ENCODE data around the gene SCGN.

SCGN gene

GRCh38 chr6:25697537-25698340, 45.7 kb downstream of the SCGN start:
- no peaks in the 10 kb centered on the region for H3K9me3 Mint-ChIP-seq
- no peaks in the 10 kb centered on the region for H3K36me3 Mint-ChIP-seq (ENCODE audit: insufficient read depth)
- no peak for ATAC-seq (replicated peaks; ENCODE audit: extremely low read depth, poor library complexity, severe bottlenecking)
- DNase-seq (ENCODE audit: low spot score in 2 of 2): no peak
- H3K27me3 Mint-ChIP-seq: peaks cover 51% of the 10 kb centered on the region
- H3K4me1 Mint-ChIP-seq: no peaks in the 10 kb centered on the region
- H3K27ac Mint-ChIP-seq (ENCODE audit: low read depth): no peak overlapping the region
- no peak overlapping the region for H3K4me3 Mint-ChIP-seq

GRCh38 chr6:25698631-25699030, 46.6 kb downstream of the SCGN start:
- no peak overlapping the region for H3K27ac Mint-ChIP-seq (ENCODE audit: low read depth)
- H3K36me3 Mint-ChIP-seq (ENCODE audit: insufficient read depth): no peaks in the 10 kb centered on the region
- no peaks in the 10 kb centered on the region for H3K9me3 Mint-ChIP-seq
- no peak overlapping the region for H3K4me3 Mint-ChIP-seq
- H3K27me3 Mint-ChIP-seq: peaks cover 50% of the 10 kb centered on the region
- H3K4me1 Mint-ChIP-seq: no peaks in the 10 kb centered on the region
- no peak for ATAC-seq (replicated peaks; ENCODE audit: extremely low read depth, poor library complexity, severe bottlenecking)
- no peak for DNase-seq (ENCODE audit: low spot score in 2 of 2)

GRCh38 chr6:25699649-25700048, 47.6 kb downstream of the SCGN start:
- Mint-ChIP-seq H3K4me3 (no peak overlapping the region), H3K9me3 (no peaks in the 10 kb centered on the region), H3K27me3 (peaks cover 47% of the 10 kb centered on the region), H3K4me1 (no peaks in the 10 kb centered on the region), H3K27ac (ENCODE audit: low read depth) (no peak overlapping the region), H3K36me3 (ENCODE audit: insufficient read depth) (no peaks in the 10 kb centered on the region)
- no peak for DNase-seq (ENCODE audit: low spot score in 2 of 2)
- ATAC-seq (replicated peaks; ENCODE audit: extremely low read depth, poor library complexity, severe bottlenecking): no peak

- Mint-ChIP-seq H3K4me3 (no peak overlapping the region), H3K4me1 (no peaks in the 10 kb centered on the region), H3K36me3 (ENCODE audit: insufficient read depth) (no peaks in the 10 kb centered on the region), H3K9me3 (no peaks in the 10 kb centered on the region), H3K27me3 (peaks cover 36% of the 10 kb centered on the region), H3K27ac (ENCODE audit: low read depth) (no peak overlapping the region)
- ATAC-seq (replicated peaks; ENCODE audit: extremely low read depth, poor library complexity, severe bottlenecking) (no peak), DNase-seq (ENCODE audit: low spot score in 2 of 2) (no peak)
These were observed 48.7 kb downstream of the SCGN start for GRCh38 chr6:25700761-25701160.

- peaks cover 33% of the 10 kb centered on the region for H3K27me3 Mint-ChIP-seq
- DNase-seq (ENCODE audit: low spot score in 2 of 2) (no peak), ATAC-seq (replicated peaks; ENCODE audit: extremely low read depth, poor library complexity, severe bottlenecking) (no peak)
- H3K9me3 Mint-ChIP-seq: no peaks in the 10 kb centered on the region
- H3K4me3 Mint-ChIP-seq: no peak overlapping the region
- no peaks in the 10 kb centered on the region for H3K36me3 Mint-ChIP-seq (ENCODE audit: insufficient read depth)
- no peak overlapping the region for H3K27ac Mint-ChIP-seq (ENCODE audit: low read depth)
- H3K4me1 Mint-ChIP-seq: no peaks in the 10 kb centered on the region
These were observed 49.8 kb downstream of the SCGN start for GRCh38 chr6:25701807-25702206.

- Mint-ChIP-seq H3K36me3 (ENCODE audit: insufficient read depth) (no peaks in the 10 kb centered on the region), H3K4me3 (no peak overlapping the region), H3K27ac (ENCODE audit: low read depth) (no peak overlapping the region), H3K27me3 (peaks cover 31% of the 10 kb centered on the region), H3K9me3 (no peaks in the 10 kb centered on the region), H3K4me1 (no peaks in the 10 kb centered on the region)
- no peak for DNase-seq (ENCODE audit: low spot score in 2 of 2)
- ATAC-seq (replicated peaks; ENCODE audit: extremely low read depth, poor library complexity, severe bottlenecking): no peak
These were observed 51.0 kb downstream of the SCGN start for GRCh38 chr6:25703005-25703404.

GRCh38 chr6:25704001-25704400, 52.0 kb downstream of the SCGN start:
- no peaks in the 10 kb centered on the region for H3K9me3 Mint-ChIP-seq
- H3K36me3 Mint-ChIP-seq (ENCODE audit: insufficient read depth): no peaks in the 10 kb centered on the region
- H3K4me1 Mint-ChIP-seq: no peaks in the 10 kb centered on the region
- no peak for ATAC-seq (replicated peaks; ENCODE audit: extremely low read depth, poor library complexity, severe bottlenecking)
- no peak for DNase-seq (ENCODE audit: low spot score in 2 of 2)
- no peak overlapping the region for H3K27ac Mint-ChIP-seq (ENCODE audit: low read depth)
- H3K27me3 Mint-ChIP-seq: peaks cover 21% of the 10 kb centered on the region
- no peak overlapping the region for H3K4me3 Mint-ChIP-seq

GRCh38 chr6:25706314-25707014, 54.4 kb downstream of the SCGN start:
- Mint-ChIP-seq H3K9me3 (no peaks in the 10 kb centered on the region), H3K27ac (ENCODE audit: low read depth) (no peak overlapping the region), H3K36me3 (ENCODE audit: insufficient read depth) (no peaks in the 10 kb centered on the region), H3K4me1 (no peaks in the 10 kb centered on the region), H3K4me3 (no peak overlapping the region), H3K27me3 (peaks cover 17% of the 10 kb centered on the region)
- ATAC-seq (replicated peaks; ENCODE audit: extremely low read depth, poor library complexity, severe bottlenecking) (no peak), DNase-seq (ENCODE audit: low spot score in 2 of 2) (no peak)

GRCh38 chr6:25709761-25710160, 57.7 kb downstream of the SCGN start:
- H3K9me3 Mint-ChIP-seq: no peaks in the 10 kb centered on the region
- no peak overlapping the region for H3K27ac Mint-ChIP-seq (ENCODE audit: low read depth)
- ATAC-seq (replicated peaks; ENCODE audit: extremely low read depth, poor library complexity, severe bottlenecking): no peak
- H3K4me3 Mint-ChIP-seq: no peak overlapping the region
- no peak for DNase-seq (ENCODE audit: low spot score in 2 of 2)
- H3K27me3 Mint-ChIP-seq: peaks cover 17% of the 10 kb centered on the region
- H3K36me3 Mint-ChIP-seq (ENCODE audit: insufficient read depth): no peaks in the 10 kb centered on the region
- H3K4me1 Mint-ChIP-seq: no peaks in the 10 kb centered on the region

GRCh38 chr6:25710287-25710686, 58.3 kb downstream of the SCGN start:
- Mint-ChIP-seq H3K27ac (ENCODE audit: low read depth) (no peak overlapping the region), H3K9me3 (no peaks in the 10 kb centered on the region), H3K4me3 (no peak overlapping the region), H3K36me3 (ENCODE audit: insufficient read depth) (no peaks in the 10 kb centered on the region), H3K4me1 (no peaks in the 10 kb centered on the region), H3K27me3 (peaks cover 17% of the 10 kb centered on the region)
- DNase-seq (ENCODE audit: low spot score in 2 of 2) (no peak), ATAC-seq (replicated peaks; ENCODE audit: extremely low read depth, poor library complexity, severe bottlenecking) (no peak)

- ATAC-seq (replicated peaks; ENCODE audit: extremely low read depth, poor library complexity, severe bottlenecking): no peak
- no peaks in the 10 kb centered on the region for H3K9me3 Mint-ChIP-seq
- no peak for DNase-seq (ENCODE audit: low spot score in 2 of 2)
- H3K4me3 Mint-ChIP-seq: no peak overlapping the region
- peaks cover 22% of the 10 kb centered on the region for H3K27me3 Mint-ChIP-seq
- no peaks in the 10 kb centered on the region for H3K36me3 Mint-ChIP-seq (ENCODE audit: insufficient read depth)
- no peaks in the 10 kb centered on the region for H3K4me1 Mint-ChIP-seq
- no peak overlapping the region for H3K27ac Mint-ChIP-seq (ENCODE audit: low read depth)
These were observed 61.8 kb downstream of the SCGN start for GRCh38 chr6:25713824-25714223.

GRCh38 chr6:25714765-25715164, 62.8 kb downstream of the SCGN start:
- Mint-ChIP-seq H3K27ac (ENCODE audit: low read depth) (no peak overlapping the region), H3K4me1 (no peaks in the 10 kb centered on the region), H3K36me3 (ENCODE audit: insufficient read depth) (no peaks in the 10 kb centered on the region), H3K27me3 (peaks cover 22% of the 10 kb centered on the region), H3K4me3 (no peak overlapping the region), H3K9me3 (no peaks in the 10 kb centered on the region)
- no peak for DNase-seq (ENCODE audit: low spot score in 2 of 2)
- ATAC-seq (replicated peaks; ENCODE audit: extremely low read depth, poor library complexity, severe bottlenecking): no peak

GRCh38 chr6:25715794-25716193, 63.8 kb downstream of the SCGN start:
- Mint-ChIP-seq H3K27ac (ENCODE audit: low read depth) (no peak overlapping the region), H3K9me3 (no peaks in the 10 kb centered on the region), H3K36me3 (ENCODE audit: insufficient read depth) (no peaks in the 10 kb centered on the region), H3K4me3 (no peak overlapping the region), H3K4me1 (no peaks in the 10 kb centered on the region), H3K27me3 (peaks cover 22% of the 10 kb centered on the region)
- ATAC-seq (replicated peaks; ENCODE audit: extremely low read depth, poor library complexity, severe bottlenecking) (no peak), DNase-seq (ENCODE audit: low spot score in 2 of 2) (no peak)
